ENCODE data around the gene PTPA.

- no peak for TF ChIP-seq CTCF (IDR thresholded peaks at IDR 0.05; ENCODE audit: low read depth, low read length)
- no peak for TF ChIP-seq MYC (IDR thresholded peaks at IDR 0.05; ENCODE audit: low read depth, low read length)
- no peak for TF ChIP-seq POLR2A (IDR thresholded peaks at IDR 0.05; ENCODE audit: extremely low read depth, insufficient read length)
These were observed 39.6 kb upstream of the PTPA start for GRCh38 chr9:129071526-129072126.
